Coronary artery (tissue), 2 donors: ENCODE data around the gene APC2.
A peak's percentile ranks its signal among the peaks of the same experiment; 100 is the strongest.

ENCODE experiments used
- DNase-seq: peaks from one replicate; pipeline ENCODE4 v3.0.0-alpha.2; 2017; ENCODE audit warnings: low spot score
- H3K27ac ChIP-seq, 2 donors: fragments of 200-600 bp; sonication (generic); one replicate each; pipeline ENCODE4 v1.5.1; 2016 to 2019
- H3K4me3 ChIP-seq: fragments of 200-600 bp; sonication (generic); 2 replicates; pipeline ENCODE4 v1.5.1; 2016; ENCODE audit warnings: mild to moderate bottlenecking, moderate library complexity
- CTCF ChIP-seq: fragments of 200-600 bp; sonication (generic); IDR thresholded peaks from one replicate; pipeline ENCODE4 v1.5.1; 2019; ENCODE audit warnings: antibody characterized with exemption

Gene APC2

GRCh38 chr19:1469255-1470054, 19.5 kb downstream of the APC2 start:
- no peak overlapping the region for H3K27ac ChIP-seq
- TF ChIP-seq CTCF = no peak
- no peak for DNase-seq

DNA sequence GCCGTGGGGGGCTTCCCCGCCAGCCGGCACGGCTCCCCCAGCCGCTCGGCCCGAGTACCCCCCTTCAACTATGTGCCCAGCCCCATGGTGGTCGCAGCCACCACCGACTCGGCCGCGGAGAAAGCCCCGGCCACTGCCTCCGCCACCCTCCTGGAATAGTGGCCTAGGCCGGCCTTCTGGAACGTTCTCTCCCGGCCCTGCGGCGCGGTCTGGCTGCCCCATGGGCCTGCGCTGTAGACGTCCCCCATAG, 20.1 kb downstream of the APC2 start:
- peak overlapping the region; percentile 69 for H3K4me3 ChIP-seq
- DNase-seq = no peak
- no peak overlapping the region for H3K27ac ChIP-seq
- no peak for TF ChIP-seq CTCF

More at GRCh38 chr19:1469255-1470054, 19.5 kb downstream of the APC2 start:
- H3K4me3 ChIP-seq = peak overlapping the region; percentile 69

GRCh38 chr19:1470305-1471009, 20.5 kb downstream of the APC2 start:
- peak overlapping the region; percentile 69 for H3K4me3 ChIP-seq
- no peak for DNase-seq
- H3K27ac ChIP-seq = no peak overlapping the region
- no peak for TF ChIP-seq CTCF

DNA sequence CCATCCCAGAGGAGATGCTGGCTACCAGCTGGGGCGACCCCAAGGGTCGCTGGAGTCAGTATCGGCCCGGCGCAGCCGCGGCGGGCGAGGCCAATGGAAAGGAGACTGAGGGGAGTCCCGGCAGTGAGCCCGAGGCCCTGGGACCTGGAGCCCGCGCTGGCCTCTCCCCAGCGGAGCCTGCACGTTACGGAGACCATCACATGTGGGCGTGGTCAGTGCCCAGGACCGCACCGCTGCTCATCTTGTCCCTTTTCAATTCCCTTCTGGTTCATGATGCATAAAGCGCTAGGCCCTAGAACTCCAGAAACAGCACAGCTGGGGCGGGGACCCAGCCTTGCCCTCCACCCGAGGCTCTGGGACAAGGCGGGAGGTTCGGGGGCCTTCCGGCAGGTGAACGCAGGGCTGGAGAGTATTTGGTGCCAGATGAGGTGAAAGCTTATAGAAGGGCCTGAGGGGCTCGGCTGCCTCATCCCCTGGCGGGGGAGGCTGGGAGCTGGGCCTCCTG, 21.1 kb downstream of the APC2 start:
- peak overlapping the region; percentile 69 for H3K4me3 ChIP-seq
- DNase-seq = no peak
- no peak overlapping the region for H3K27ac ChIP-seq
- TF ChIP-seq CTCF = no peak

- Histone ChIP-seq H3K4me3 (peak overlapping the region; percentile 69), H3K27ac (no peak overlapping the region)
- no peak for DNase-seq
- TF ChIP-seq CTCF = no peak
Observed at GRCh38 chr19:1471515-1472160, 21.7 kb downstream of the APC2 start.

DNA sequence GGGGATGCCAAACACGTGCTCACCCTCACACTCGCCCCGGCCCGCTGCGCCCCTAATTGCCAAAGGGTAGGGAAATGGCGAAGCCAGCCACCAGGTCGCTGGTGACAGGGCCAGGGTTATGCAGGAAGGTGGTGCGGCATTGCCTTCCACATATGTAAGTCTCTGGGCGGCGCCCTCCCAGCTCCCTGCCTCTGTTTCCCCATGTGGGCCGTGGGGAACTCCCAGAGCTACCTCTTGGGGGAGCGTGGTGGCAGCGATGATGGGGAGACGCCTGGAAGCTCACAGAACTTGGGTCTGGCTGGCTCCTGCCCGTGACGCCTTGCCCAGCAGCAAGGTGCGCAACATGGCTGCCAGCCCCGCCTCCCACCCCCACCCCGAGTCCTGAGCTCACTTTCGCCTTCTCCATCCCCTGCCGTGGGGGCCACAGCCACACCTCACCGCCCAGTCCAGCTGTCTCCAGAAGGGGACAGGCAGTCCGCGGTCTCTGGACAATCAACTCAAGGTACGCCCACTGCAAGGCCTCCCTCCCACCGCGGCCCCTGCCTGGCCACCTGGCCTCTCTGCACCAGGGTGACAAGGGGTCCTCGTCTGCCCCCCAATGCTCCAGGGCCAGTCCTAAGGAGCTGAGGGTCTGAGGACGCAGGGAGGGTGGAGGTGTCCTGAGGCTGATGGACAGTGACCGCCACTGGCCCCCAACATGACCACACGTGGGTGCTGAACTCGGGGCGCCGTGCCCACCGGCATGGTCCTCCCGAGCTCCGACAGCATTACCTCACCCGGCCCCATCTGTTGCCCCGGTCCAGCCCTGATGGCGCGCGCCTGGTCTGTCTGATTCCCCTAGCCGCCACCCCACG, 22.5 kb downstream of the APC2 start:
- Histone ChIP-seq H3K4me3 (no peak overlapping the region), H3K27ac (no peak overlapping the region)
- TF ChIP-seq CTCF = no peak
- DNase-seq = no peak
